SW480 (cell line): Measurements from ENCODE around the gene ARHGAP5.

ENCODE experiments used
- DNase-seq: peaks from one replicate; pipeline ENCODE4 v3.0.0-alpha.2; 2016; ENCODE audit warnings: low spot score

The ARHGAP5 gene

GRCh38 chr14:32185097-32185496, 108.0 kb downstream of the ARHGAP5 start:
- no peak for DNase-seq

- DNase-seq, result no peak
These were observed 109.1 kb downstream of the ARHGAP5 start for GRCh38 chr14:32186248-32186647.

- no peak for DNase-seq
These were observed 112.7 kb downstream of the ARHGAP5 start for GRCh38 chr14:32189811-32190210.

GRCh38 chr14:32190673-32191072, 113.6 kb downstream of the ARHGAP5 start:
- DNase-seq, result no peak

GRCh38 chr14:32192712-32193373, 115.7 kb downstream of the ARHGAP5 start:
- no peak for DNase-seq

- no peak for DNase-seq
These were observed 116.4 kb downstream of the ARHGAP5 start for GRCh38 chr14:32193532-32193931.

- DNase-seq, result no peak
These were observed 118.5 kb downstream of the ARHGAP5 start for GRCh38 chr14:32195636-32196035.

GRCh38 chr14:32197919-32198318, 120.8 kb downstream of the ARHGAP5 start:
- no peak for DNase-seq

GRCh38 chr14:32200368-32201192, 123.5 kb downstream of the ARHGAP5 start:
- DNase-seq, result no peak

- peak; percentile 94 for DNase-seq
These were observed 124.2 kb downstream of the ARHGAP5 start for GRCh38 chr14:32201193-32201815.

- peak; percentile 63 for DNase-seq
These were observed 124.8 kb downstream of the ARHGAP5 start, which contains the start of gene RNU6-7 for GRCh38 chr14:32201816-32202490. RNU6-7 (plus strand) TSS chr14:32202045.

- peak; percentile 63 for DNase-seq
These were observed 125.4 kb downstream of the ARHGAP5 start for GRCh38 chr14:32202491-32202997.

- peak; percentile 90 for DNase-seq
These were observed 126.1 kb downstream of the ARHGAP5 start, which contains the start of gene RNU6-8 for GRCh38 chr14:32202998-32203882. RNU6-8 (minus strand) TSS chr14:32203269.

GRCh38 chr14:32203928-32204357, 126.8 kb downstream of the ARHGAP5 start:
- peak; percentile 52 for DNase-seq

GRCh38 chr14:32205554-32205953, 128.4 kb downstream of the ARHGAP5 start:
- DNase-seq, result no peak

- peak; percentile 44 for DNase-seq
These were observed 128.9 kb downstream of the ARHGAP5 start for GRCh38 chr14:32205984-32206383.

GRCh38 chr14:32206552-32206951, 129.4 kb downstream of the ARHGAP5 start:
- no peak for DNase-seq

- DNase-seq, result no peak
These were observed 131.4 kb downstream of the ARHGAP5 start for GRCh38 chr14:32208490-32208889.
